ENCODE results near the gene CCDC137.
"Not testable (repeated sequence)": the region's sequence is repeated elsewhere in the genome, so short reads cannot be mapped to it uniquely, and the experiment has no call there.

CCDC137 gene, protein sequence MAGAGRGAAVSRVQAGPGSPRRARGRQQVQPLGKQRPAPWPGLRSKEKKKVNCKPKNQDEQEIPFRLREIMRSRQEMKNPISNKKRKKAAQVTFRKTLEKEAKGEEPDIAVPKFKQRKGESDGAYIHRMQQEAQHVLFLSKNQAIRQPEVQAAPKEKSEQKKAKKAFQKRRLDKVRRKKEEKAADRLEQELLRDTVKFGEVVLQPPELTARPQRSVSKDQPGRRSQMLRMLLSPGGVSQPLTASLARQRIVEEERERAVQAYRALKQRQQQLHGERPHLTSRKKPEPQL
- long read RNA-seq, transcript CCDC137-201 (6 exons, 2,468 nt) = major isoform, 81 of 94 reads
- long read RNA-seq, partial matches to known transcripts = 7 of 94 reads
- long read RNA-seq, other reads (novel, unspliced or antisense) = 6 of 94 reads

DNA sequence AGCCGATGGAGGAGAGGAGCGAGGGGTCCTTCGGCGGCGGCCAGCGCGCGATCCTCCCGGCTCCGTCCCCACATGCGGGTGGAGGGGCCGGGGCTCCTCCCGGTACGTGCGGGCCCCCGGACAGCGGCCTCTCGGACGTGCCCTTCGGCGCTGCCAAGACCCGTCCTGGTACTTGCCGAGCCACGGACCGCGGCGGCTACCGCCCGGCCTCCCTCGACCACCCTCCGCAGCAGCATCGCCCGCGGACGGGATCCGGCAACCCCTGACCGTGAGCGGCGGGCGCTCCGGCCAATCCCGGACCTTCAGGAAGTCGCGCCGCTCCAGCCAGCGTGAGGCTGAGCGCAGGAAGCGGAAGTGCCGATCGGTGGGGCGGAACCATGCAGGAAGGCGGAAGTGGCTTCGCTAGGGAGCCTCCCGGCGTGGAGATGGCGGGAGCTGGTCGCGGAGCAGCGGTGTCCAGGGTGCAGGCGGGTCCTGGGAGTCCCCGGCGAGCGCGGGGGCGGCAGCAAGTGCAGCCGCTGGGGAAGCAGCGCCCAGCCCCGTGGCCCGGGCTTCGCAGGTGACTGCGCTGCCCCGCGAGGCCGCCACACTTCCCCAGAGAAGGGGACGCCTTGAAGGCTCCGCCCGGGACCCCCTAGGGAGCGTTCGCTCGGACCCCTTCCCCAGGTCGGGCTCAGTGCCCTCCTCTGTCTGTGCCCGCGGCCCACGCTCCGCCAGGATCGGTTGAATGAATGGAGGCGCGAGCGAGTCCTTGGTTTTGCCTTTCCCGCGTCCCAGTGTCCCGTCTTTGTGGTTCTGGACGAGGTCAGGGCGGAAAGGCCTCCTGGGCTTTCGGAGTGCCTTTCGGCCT is at the start of gene CCDC137, which contains the start of gene OXLD1:
Gene CCDC137 (plus strand): TSS at position 396 of the 850 bp plus-strand sequence. CDS start 30 bp downstream, at position 426.
Gene OXLD1 (minus strand): TSS at position 264 of the 850 bp plus-strand sequence. CDS start 28 bp downstream, at position 236.
- Histone ChIP-seq H3K27me3 (ENCODE audit: insufficient read depth, poor library complexity, severe bottlenecking) (no peaks in the 10 kb centered on the region), H3K27ac (replicated peaks) (peak within 1 kb of the TSS; percentile 93), H3K4me3 (replicated peaks; ENCODE audit: insufficient read depth, low read length) (peak within 1 kb of the TSS; percentile 93)
- peak; percentile 97 to 99 for DNase-seq (ENCODE audit: low read depth in 1 of 2, low spot score in 1 of 2)
- TF ChIP-seq POLR2AphosphoS5 (IDR thresholded peaks at IDR 0.05; ENCODE audit: low read depth) = peak; percentile 97
- TF ChIP-seq, protein P1, sequence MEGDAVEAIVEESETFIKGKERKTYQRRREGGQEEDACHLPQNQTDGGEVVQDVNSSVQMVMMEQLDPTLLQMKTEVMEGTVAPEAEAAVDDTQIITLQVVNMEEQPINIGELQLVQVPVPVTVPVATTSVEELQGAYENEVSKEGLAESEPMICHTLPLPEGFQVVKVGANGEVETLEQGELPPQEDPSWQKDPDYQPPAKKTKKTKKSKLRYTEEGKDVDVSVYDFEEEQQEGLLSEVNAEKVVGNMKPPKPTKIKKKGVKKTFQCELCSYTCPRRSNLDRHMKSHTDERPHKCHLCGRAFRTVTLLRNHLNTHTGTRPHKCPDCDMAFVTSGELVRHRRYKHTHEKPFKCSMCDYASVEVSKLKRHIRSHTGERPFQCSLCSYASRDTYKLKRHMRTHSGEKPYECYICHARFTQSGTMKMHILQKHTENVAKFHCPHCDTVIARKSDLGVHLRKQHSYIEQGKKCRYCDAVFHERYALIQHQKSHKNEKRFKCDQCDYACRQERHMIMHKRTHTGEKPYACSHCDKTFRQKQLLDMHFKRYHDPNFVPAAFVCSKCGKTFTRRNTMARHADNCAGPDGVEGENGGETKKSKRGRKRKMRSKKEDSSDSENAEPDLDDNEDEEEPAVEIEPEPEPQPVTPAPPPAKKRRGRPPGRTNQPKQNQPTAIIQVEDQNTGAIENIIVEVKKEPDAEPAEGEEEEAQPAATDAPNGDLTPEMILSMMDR (IDR thresholded peaks at IDR 0.05; ENCODE audit: insufficient read depth, low read length) = no peak
- TF ChIP-seq, protein P2, sequence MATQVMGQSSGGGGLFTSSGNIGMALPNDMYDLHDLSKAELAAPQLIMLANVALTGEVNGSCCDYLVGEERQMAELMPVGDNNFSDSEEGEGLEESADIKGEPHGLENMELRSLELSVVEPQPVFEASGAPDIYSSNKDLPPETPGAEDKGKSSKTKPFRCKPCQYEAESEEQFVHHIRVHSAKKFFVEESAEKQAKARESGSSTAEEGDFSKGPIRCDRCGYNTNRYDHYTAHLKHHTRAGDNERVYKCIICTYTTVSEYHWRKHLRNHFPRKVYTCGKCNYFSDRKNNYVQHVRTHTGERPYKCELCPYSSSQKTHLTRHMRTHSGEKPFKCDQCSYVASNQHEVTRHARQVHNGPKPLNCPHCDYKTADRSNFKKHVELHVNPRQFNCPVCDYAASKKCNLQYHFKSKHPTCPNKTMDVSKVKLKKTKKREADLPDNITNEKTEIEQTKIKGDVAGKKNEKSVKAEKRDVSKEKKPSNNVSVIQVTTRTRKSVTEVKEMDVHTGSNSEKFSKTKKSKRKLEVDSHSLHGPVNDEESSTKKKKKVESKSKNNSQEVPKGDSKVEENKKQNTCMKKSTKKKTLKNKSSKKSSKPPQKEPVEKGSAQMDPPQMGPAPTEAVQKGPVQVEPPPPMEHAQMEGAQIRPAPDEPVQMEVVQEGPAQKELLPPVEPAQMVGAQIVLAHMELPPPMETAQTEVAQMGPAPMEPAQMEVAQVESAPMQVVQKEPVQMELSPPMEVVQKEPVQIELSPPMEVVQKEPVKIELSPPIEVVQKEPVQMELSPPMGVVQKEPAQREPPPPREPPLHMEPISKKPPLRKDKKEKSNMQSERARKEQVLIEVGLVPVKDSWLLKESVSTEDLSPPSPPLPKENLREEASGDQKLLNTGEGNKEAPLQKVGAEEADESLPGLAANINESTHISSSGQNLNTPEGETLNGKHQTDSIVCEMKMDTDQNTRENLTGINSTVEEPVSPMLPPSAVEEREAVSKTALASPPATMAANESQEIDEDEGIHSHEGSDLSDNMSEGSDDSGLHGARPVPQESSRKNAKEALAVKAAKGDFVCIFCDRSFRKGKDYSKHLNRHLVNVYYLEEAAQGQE (IDR thresholded peaks at IDR 0.05; ENCODE audit: insufficient replicate concordance, low read depth) = peak; percentile 55
- TF ChIP-seq GABPA (IDR thresholded peaks at IDR 0.05; ENCODE audit: low read depth) = peak; percentile 94
- peak; percentile 97 for TF ChIP-seq SPI1 (IDR thresholded peaks at IDR 0.05; ENCODE audit: borderline replicate concordance, low read depth)

DNA sequence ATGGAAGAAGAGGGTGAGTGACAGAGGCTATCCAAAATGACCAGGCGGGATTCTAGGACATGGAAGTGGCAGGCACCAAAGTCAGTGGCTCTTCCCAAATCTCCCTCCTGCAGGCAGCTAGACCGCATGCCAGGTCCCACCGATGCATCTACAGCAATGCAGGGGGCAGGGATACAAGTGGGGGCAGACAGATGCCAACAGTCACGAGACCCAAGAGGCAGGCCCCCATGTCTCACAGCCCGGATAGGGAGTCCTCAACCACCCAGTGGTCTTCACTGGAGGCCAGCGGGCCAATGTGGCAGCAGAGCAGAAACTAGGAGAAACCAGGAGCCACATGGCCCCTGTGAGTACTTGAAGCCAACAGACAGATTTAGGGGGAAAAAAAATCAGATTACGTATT is 49.7 kb upstream of the CCDC137 start:
- no peak for DNase-seq (ENCODE audit: low read depth in 1 of 2, low spot score in 1 of 2)
- TF ChIP-seq, protein P2 (IDR thresholded peaks at IDR 0.05; ENCODE audit: insufficient replicate concordance, low read depth) = no peak
- TF ChIP-seq, protein P1 (IDR thresholded peaks at IDR 0.05; ENCODE audit: insufficient read depth, low read length) = no peak
- TF ChIP-seq SPI1 (IDR thresholded peaks at IDR 0.05; ENCODE audit: borderline replicate concordance, low read depth) (no peak), GABPA (IDR thresholded peaks at IDR 0.05; ENCODE audit: low read depth) (no peak), POLR2AphosphoS5 (IDR thresholded peaks at IDR 0.05; ENCODE audit: low read depth) (no peak)
- Histone ChIP-seq H3K27ac (replicated peaks) (no peak overlapping the region), H3K27me3 (ENCODE audit: insufficient read depth, poor library complexity, severe bottlenecking) (no peaks in the 10 kb centered on the region), H3K4me3 (replicated peaks; ENCODE audit: insufficient read depth, low read length) (no peak overlapping the region)

DNA sequence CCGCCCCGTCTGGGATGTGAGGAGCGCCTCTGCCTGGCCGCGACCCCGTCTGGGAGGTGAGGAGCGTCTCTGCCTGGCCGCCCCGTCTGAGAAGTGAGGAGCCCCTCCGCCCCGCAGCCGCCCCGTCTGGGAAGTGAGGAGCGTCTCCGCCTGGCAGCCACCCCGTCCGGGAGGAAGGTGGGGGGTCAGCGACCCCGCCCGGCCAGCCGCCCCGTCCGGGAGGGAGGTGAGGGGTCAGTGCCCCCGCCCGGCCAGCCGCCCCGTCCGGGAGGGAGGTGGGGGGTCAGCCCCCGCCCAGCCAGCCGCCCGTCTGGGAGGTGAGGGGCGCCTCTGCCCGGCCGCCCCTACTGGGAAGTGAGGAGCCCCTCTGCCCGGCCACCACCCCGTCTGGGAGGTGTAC is 48.2 kb upstream of the CCDC137 start:
- not testable (repeated sequence) for H3K27me3 ChIP-seq (ENCODE audit: insufficient read depth, poor library complexity, severe bottlenecking); H3K4me3 ChIP-seq (replicated peaks; ENCODE audit: insufficient read depth, low read length); DNase-seq (ENCODE audit: low read depth in 1 of 2, low spot score in 1 of 2); H3K27ac ChIP-seq (replicated peaks)
